HG03432 (cell line): ENCODE results near the gene TMEM94.
"Not testable (repeated sequence)": the region's sequence is repeated elsewhere in the genome, so short reads cannot be mapped to it uniquely, and the experiment has no call there.

Experiments
- ATAC-seq: cut with Tn5 transposase; IDR thresholded peaks from one replicate; pipeline ENCODE4 v1.9.1; 2021; ENCODE audit warnings: mild to moderate bottlenecking, moderate library complexity; ENCODE audit not compliant: unreplicated experiment

Gene TMEM94

DNA sequence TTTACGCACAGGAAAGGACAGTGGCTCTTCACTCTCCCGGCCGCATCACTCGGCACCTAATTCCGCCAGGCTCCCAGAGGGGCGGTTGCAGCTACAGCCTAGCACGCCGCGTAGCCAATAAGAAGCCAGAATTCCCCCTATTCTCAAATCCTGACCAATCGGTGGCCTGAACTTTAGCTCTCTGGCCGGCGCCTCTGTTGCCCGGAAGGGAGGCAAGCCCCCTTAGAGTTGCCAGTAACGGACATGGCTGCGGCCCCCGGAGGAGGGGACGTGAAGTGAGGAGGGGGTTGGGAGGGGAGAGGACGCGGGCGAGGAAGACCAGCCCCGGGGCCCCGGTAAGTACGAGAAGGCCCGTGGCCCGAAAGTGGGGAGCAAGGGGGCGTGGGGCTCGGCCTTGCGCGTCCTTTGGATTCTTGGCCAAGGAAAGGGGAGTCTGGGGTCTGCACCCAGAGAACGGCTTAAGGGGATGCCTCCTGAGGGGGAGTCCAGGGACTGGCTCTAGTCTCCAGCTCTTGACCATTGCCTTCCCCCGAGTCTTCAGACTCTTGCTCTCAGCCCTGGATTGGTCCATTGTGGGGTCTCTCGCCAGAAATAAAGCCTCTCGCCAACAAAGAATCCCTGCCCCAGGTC, at the start of gene TMEM94:
TMEM94 (plus strand) TSS at position 219 of the 630 bp plus-strand sequence. CDS start 15,271 bp downstream, outside the sequence.
- ATAC-seq = peak; percentile 89

DNA sequence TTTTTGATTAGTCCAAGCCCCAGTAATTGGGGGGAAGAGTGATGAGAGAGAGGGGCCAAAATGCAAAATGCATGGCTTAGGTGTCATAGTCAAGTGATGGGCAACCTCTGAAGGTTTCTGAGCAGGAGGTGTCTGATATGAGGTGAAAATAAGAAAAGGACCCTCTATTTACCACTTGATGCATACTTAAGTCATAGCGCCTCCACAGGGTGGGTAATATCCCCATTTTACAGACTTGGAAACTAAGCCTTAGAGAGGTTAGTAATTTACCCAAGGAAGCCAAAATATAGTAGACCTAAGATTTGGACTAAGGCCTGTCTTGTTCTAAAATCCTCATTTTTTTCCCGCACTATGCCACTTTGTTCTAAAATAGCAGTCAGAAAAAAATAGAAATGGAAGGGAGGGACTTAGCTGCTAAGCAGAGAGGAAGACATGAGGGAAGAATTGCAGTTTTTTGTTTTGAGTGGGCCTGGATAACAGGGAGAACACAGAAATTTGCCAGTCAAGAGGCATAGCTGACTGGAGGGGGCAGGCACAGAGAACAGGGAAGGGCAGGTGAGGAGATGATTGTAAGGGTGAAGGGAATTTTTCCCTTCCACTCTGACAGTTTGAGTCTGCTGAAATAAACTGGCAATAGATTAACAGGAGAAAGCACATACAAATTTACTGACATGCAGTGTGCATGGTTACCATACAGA, 48.6 kb upstream of the TMEM94 start:
- no peak for ATAC-seq

DNA sequence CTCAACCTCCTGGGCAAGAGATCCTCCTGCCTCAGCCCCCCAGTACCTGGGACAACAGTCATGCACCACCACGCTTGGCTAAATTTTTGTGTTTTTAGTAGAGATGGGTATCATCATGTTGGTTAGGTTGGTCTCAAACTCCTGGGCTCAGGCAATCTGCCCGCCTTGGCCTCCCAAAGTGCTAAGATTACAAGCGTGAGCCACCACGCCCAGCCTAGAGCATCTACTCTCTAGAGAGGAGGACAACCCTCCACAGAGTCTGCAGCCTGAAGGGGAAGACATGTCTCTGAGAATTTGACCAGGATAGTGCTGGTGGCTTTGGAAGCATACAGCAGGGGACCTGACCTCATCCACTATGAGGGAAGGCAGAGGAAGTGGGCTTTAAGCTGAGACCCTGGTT, 46.3 kb upstream of the TMEM94 start:
- ATAC-seq = no peak

DNA sequence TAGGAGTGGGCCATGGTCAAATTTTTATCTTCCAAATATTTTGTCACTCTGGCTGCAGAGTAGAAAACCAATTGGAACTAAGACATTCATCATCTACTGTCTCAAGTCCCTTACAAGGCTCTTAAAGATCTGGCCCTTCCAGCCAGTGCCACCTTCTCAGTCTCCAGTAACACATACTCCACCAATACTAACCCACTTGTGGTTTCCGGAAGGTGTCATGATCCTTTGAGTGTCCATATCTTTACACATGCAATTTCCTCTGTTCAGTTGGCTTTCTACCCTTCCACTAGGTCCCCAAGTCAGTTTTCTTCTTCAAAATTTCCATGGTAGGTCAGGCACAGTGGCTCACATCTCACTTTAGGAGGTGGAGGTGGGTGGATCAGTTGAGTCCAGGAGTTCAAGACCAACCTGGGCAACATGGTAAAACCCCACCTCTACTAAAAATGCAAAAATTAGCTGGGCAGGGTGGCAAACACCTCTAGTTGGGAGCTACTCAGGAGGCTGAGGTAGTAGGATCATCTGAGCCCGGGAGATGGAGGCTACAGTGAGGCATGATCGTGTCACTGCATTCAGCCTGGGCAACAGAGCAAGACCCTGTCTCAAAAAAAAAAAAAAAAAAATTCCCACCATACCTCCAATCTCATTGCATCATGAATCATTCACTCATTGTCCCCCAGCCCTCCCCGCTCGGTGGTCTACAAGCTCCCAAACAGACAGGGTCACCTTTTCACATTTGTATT, 44.9 kb upstream of the TMEM94 start:
- no peak for ATAC-seq

GRCh38 chr17:75412455-75413317, 43.7 kb upstream of the TMEM94 start:
- peak; percentile 49 for ATAC-seq

DNA sequence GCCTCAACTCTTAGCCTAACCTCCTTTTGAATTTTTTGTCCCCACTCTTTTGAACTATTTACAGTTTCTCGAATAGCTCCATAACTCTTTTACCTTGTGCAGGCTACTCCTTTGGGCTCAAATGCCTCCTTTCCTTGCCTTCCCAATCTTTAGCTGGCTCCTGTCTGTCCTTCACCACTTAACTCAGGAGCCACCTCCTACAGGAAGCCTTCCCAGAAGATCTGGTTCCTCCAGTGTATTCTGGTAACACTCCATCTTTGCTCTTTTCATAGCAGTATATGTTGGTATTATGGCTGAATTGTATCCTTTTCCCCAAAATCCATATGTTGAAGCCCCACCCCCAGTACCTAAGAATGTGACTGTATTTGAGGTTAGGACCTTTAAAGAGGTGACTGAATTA, 41.9 kb upstream of the TMEM94 start:
- no peak for ATAC-seq

DNA sequence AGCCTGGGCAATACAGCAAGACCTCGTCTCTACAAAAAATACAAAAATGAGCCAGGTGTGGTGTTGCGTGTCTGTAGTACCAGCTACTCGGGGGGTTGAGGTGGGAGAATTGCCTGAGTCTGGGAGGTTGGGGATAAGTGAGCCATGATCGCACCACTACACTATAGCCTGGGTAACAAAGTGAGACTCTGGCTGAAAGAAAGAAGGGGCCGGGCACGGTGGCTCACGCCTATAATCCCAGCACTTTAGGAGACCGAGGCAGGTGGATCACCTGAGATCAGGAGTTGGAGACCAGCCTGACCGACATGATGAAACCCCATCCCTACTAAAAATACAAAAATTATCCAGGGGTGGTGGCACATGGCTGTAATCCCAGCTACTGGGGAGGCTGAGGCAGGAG, 40.4 kb upstream of the TMEM94 start:
- ATAC-seq = no peak

DNA sequence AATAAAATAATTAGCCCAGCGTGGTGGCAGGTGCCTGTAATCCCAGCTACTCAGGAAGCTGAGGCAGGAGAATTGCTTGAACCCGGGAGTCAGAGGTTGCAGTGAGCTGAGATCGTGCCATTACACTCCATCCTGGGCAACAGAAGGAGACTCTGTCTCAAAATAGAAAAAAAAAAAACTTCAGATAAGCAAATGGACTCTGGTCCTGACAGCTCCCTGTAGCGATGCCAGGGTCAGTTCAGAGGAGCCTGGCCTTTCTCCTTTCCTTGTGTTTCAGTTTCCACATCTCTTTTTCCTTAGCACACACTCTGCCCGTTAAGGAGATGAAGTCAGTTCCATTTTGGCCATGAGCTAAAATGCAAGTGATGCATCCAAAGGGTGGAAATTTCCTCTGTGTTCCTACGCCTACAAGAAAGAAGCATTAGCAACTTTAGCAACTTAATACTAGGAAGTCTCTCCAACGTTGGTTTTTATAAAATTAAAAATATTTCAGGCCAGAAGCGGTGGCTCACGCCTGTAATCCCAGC, 39.3 kb upstream of the TMEM94 start:
- no peak for ATAC-seq

DNA sequence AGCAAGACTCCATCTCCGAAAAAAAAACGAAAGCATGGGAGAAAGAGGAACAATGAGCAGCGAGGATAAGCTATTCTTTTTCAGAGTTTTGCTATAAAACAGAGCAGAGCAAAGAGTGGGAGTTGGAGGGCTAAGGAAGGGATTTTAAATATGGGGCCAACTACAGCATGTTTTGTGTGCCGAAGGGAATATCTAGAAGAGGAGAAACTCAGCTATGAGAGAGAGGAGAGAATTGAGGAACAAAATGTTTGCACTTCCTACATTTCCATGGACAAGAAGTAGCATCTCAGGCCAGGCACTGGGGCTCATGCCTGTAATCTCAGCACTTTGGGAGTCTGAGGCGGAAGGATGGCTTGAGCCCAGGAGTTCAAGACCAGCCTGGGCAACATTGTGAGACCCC, 37.9 kb upstream of the TMEM94 start:
- ATAC-seq = no peak

GRCh38 chr17:75428543-75429469, 27.6 kb upstream of the TMEM94 start:
- no peak for ATAC-seq

- no peak for ATAC-seq
Observed at GRCh38 chr17:75430159-75430974, 26.1 kb upstream of the TMEM94 start.

- ATAC-seq = no peak
Observed at GRCh38 chr17:75433218-75433783, 23.1 kb upstream of the TMEM94 start.

- ATAC-seq = not testable (repeated sequence)
Observed at GRCh38 chr17:75434433-75434832, 22.0 kb upstream of the TMEM94 start.

- not testable (repeated sequence) for ATAC-seq
Observed at GRCh38 chr17:75437404-75437803, 19.0 kb upstream of the TMEM94 start.

DNA sequence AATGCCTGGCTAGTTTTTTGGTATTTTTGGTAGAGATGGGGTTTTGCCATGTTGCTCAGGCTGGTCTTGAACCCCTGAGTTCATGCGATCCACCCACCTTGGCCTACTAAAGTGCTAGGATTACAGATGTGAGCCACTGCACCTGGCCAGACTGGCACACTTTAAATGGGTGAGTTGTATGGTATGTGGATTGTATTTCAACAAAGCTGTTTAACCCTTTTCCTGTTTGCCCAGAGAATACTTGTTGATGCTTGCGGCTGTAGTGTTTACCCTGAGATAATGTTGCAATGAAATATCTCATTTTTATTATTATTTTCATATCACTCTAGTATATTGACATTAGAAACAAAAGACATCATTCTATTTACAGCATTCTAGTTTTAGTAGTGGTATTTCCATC, 17.1 kb upstream of the TMEM94 start:
- ATAC-seq = no peak

GRCh38 chr17:75440738-75441448, 15.5 kb upstream of the TMEM94 start:
- ATAC-seq = no peak

- ATAC-seq = no peak
Observed at GRCh38 chr17:75442168-75443103, 14.0 kb upstream of the TMEM94 start.
